CD4-positive, alpha-beta T cell treated with Interleukin-6 for 4 hours (primary cell): ENCODE measurements around the gene PTTG1.
"Not testable (repeated sequence)": the region's sequence is repeated elsewhere in the genome, so short reads cannot be mapped to it uniquely, and the experiment has no call there.

ENCODE experiments used
- DNase-seq: peaks from one replicate; pipeline ENCODE4 v3.0.0-alpha.2; 2020; ENCODE audit warnings: mixed read lengths

Gene PTTG1

DNA sequence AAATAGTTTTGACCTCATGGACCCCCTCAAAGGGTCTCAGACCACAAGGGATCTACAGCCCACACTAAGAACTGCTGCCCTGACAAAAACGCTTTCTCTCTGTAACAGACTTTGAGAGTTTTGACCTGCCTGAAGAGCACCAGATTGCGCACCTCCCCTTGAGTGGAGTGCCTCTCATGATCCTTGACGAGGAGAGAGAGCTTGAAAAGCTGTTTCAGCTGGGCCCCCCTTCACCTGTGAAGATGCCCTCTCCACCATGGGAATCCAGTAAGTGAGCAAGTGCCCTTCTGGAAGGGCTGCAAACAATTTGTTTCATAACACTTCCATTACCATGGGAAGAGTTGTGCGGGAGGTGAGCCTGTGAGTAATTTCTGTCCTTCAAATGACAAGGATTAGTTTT lies 6.0 kb downstream of the PTTG1 start:
- DNase-seq = no peak

DNA sequence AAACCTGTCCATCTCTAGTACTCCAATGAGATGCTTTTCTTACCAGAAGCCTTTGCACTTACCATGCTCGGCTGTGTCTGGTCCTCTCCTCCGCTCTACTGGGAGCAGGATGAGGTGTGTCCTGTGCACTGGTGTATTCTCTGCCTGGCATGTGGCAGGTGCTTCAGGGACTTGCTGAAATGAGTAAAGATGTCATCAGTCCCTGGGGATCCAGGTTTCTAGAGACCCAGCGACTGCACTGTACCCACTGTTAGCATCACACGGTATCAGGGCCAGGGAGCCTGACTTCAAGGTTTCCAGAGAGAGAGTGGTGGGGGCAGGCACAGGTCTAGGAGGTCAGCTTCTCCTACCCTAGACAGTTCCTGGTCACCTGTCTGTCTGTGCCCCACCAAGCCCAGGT lies 10.5 kb downstream of the PTTG1 start:
- no peak for DNase-seq

DNA sequence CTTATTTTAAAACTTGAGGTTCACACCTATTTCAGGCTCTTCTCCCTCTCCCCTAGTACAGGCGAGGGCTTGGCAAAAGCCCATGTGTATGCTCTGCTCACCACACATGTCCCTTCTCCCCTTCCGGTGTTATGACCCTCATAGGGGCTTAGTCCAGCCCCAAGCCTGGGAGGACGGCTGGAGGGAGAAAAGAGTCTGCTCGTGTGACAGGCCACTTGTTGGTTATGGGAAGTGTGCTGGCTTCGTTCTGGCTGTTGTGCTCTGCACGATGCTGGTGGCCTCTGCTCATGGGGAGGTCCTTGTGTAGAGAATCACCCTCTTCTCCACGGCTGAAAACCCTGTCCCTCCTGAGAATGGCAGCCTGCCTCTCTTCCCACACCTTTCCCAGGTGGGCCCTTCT lies 11.1 kb downstream of the PTTG1 start:
- no peak for DNase-seq

DNA sequence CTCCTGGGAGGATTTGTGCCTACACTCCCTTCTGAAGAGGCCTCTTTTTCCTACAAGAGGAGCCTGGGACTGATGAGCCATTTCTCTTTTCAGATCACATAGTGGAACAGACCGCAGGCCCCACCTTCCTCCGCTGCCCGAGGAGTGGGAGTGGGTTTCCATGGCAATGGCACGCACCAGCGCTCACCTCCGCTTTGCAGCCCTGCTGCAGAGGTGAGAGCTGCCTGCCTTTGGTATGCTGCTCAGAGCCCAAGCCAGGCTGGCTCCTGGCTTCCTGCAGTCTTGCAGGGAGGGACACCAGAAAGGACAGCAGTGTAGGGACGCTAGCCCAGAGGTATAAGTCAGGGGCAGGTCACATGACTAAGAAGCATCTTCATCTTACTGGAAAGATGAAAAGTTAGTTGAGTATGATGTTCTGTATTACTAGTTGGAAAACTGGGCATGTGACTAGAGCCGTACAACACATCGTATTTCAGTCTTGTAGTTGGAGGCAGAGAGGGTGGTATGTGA lies 12.4 kb downstream of the PTTG1 start:
- DNase-seq = peak; percentile 5

DNA sequence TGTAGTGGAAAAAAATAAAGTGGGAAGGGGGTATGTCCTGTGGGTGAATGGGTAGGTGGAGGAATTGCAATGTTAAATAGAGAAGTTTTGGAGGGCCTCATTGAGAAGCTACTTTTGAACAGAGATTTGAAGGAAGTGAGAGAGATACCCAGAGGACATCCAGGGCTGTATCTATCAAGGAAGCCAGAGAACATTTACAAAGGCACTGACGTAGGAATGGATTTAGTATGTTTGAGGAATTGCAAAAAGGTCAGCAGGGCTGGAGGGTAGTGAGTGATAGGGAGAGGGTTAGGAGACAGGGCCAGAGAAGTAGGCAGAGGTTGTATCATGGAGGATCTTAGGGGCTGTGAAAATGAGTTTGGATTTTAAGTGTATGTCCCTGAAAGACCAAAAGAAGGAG lies 13.9 kb downstream of the PTTG1 start:
- no peak for DNase-seq

DNA sequence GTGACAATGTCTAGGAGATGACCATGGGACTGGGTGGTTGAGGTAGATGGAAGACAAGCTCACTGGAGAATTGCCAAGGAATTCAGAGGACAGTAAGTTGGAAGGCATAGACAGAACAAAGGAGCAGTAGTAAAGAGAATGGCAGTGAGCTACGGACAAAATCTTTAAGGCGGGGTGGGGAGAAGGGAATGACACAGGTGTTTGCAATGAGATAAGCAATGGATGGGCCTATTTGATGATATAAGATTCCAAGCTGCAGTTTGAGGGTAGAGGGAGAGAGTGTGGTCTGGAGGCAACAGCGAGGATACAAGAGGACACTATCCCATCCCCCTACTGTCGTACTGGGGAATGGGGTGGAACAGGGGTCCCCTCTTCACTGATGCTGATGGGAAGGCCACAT lies 14.4 kb downstream of the PTTG1 start:
- DNase-seq = no peak

DNA sequence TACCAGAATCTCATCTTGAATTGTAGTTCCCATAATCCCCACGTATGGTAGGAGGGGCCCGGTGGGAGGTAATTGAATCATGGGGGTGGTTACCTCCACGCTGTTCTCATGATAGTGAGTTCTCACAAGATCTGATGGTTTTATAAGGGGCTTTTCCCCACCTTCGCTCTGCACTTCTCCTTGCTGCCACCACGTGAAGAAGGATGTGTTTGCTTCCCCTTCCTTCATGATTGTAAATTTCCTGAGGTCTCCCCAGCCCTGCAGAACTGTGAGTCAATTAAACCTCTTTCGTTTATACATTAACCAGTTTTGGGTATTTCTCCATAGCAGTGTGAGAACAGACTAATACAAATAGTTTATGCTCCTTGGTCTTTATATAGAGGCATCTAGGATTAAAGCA lies 15.0 kb downstream of the PTTG1 start:
- DNase-seq = not testable (repeated sequence)

DNA sequence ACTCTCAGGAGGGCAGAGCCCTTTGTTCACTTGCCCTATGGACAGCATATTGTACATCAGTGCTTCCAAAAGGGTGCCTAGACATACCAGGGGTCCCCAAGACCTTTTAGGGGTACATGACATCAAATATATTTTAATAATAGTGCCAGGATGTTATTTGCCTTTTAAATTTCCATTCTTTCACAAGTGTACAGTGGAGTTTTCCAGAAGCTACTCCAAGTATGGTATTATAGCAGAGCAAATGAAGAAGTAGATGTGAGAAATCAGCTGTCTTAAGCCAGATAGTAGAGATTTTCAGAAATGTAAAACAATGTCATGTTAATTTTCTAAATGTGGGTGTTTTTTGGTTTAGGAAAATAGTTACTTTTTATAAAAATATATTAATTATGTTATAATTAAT lies 15.6 kb downstream of the PTTG1 start:
- DNase-seq = no peak

DNA sequence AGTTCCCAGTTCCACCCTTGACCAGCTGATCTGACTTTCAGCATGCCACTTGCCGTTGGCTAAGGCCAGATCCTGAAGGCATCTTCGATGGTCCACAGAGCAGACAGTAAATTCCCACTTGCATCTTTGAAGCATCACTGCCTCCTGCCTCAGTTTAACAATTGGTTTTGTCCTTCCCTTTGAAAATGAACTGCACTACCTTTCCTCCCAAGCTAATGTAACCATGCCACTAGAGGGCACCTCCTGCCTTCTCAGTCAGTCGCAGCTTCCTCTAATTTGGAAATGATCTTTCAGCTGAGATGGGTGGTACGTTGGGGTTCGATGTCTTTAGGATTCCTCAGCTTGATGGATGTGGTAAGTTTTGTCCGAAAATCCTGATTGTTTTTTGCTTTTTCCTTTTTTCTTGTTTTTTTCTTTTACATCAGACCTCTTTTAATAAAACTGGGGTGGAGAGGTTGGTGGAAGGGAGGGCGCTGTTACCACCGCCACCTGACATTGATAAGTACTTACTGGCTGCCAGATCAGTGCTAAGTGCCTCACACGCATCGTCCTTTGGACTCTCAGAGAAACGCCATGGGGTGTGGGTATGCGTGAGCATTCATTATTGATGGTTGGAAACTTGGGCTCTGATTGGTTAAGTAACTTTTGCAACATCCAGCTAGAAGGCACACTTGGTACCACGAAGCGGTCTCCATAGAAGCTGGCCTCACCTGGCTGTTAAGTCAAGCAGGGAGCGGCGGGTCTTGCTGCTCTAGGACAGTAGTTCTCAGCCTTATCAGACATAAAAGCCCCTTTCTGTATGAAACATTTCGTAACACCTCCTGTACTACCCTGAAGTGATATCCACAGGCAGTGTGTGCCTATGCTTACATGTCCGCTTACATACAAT lies 16.9 kb downstream of the PTTG1 start:
- DNase-seq = peak; percentile 61

DNA sequence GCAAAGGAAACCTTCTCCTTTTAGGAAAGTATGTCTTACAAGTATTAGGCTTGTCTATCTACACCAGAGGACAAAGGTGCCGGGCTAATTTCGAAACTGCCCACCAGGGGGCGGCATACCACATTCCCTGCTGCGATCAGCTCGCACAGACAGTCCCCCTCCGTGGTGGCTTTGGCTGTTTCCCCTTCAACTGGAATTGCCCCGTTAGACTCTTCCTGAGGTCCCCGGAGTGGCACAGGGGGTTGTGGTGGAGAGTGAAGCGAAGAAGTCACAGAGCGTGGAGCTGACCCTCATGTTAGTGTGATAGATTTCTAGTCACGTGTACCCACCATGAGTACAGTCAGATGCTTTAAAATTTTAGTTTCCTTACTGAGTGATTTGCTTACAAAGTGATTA lies 17.5 kb downstream of the PTTG1 start:
- DNase-seq = peak; percentile 91

DNA sequence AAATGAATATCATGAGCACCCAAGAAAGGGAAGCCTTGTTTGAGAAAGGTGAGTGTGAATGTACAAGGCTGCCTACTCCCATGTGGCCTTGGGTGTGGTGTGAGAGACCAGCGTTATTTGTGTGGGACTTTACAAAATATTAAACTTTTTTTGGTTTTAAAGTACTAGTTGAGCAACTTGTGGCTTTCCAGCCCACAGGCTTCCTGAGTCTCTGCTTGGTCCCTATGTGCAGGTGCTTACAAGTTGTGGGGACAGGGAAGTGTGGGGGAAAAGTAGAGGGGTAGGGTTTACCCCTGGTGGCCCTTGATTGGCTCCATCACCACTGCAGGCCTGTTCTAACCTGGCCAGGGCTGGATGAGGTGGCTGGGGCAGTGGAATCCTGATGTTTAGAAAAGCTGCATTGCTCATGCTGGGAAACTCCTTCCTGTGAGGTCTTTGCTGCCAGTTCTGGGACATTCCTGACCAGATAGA lies 19.7 kb downstream of the PTTG1 start:
- DNase-seq = no peak

DNA sequence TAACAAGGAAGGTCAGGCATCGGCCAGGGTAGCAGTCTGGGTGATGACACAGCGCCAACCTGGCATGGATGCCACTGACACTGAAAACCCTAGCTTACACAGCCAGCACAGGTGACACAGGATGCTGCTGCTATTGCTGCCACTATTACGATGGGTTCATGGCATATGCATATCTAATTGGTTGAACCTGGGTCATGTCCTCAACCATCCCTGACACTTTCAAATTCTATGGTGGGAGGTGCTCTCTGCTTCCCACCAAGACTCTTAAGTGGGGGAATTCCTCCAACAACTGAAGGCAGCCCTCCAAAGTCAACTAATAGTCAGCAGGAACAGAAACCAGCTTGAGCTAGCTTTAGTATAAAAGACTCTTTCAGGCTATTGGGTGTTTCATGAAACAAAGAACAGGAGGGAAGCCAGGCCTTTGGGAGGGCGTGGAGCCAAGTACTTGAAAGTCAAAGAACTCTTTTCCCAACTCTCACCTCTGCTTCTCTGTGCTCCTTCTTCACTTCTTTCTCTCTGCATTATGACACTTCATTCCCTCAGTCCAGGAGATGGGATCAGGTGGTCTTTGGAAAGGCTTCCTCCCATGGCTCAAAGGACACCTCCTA lies 21.3 kb downstream of the PTTG1 start:
- no peak for DNase-seq

DNA sequence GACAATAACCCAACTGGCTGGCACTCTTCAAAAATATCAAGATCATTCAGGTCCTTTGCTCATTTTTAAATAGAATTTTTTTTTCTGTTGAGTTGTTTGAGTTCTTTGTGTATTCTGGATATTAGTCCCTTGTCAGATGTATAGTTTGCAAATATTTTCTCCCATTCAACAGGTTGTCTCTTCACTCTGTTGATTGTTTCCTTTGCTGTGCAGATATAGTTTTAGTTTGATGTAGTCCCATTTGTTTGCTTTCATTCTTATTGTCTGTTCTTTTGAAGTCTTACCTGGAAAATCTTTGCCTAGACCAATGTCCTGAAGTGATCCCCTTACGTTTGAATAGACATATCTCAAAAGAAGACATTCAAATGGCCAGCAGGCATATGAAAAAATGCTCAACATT lies 22.8 kb downstream of the PTTG1 start:
- no peak for DNase-seq

DNA sequence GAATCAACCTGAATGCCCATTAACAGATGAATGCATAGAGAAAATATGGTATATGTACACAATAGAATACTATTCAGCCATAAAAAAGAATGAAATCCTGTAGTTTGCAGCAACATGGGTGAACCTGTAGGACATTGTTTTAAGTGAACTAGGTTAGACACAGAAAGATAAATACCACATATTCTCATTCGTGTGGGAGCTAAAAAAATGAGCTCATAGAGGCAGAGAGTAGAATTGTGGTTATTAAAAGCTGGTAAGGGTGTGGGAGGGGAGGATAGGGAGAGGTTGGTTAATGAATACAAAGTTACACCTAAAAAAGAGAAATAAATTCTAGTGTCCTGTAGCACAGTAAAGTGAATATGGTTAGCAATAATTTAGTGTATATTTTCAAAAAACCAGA lies 23.5 kb downstream of the PTTG1 start:
- DNase-seq = no peak

DNA sequence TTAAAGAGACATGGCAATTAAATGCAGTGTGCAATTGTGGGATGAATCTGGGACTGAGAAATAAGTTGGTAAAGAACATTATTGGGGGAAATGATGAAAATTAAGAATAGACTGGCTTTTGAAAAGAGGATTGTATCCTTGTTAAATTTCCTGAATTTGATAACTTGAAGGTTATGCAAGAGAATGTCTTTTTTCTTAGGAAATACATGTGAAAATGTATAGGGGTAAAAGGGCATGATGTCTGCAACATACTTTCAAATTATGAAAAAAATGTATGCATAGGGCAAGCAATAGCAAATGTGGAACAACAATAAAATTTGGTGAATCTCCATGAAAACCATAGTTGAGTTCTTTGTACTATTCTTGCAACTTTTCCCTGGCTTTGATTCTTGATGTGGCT lies 24.1 kb downstream of the PTTG1 start:
- no peak for DNase-seq

DNA sequence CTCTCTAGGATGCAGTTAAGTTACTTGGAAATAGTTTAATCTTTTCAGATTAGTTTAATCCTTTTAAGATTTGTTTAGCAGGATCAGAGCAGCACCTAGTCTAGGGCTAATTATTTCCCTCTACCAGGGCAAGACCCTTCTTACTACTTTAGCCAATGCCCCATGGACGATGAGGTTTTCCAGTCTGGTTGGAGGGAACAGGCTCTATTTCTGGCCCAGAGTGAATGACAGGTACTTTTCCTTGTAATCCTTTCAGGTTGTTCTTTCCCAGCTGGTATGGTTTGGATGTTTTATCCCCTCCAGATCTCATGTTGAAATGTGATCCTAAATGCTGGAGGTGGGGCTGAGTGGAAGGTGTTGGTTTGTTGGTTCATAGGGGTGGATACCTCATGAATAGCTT lies 27.2 kb downstream of the PTTG1 start:
- no peak for DNase-seq

DNA sequence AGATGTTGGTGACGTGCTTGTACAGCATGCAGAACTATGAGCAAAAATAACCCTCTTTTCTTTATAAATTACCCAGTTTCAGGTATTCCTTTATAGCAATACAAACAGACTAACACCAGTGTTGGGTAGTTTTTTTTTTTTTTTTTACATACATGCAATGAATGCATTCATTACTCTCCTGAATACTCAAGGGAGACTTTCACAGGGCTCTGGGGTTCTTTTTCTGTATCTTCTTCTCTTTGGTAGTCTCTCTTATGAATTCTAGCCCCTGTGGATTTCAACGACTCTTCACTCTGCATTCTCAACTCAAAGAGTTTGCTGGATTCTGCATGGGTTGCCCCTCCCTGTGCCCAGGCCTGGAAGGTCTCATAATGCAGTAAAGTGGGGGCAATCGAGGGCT lies 27.8 kb downstream of the PTTG1 start:
- DNase-seq = no peak

DNA sequence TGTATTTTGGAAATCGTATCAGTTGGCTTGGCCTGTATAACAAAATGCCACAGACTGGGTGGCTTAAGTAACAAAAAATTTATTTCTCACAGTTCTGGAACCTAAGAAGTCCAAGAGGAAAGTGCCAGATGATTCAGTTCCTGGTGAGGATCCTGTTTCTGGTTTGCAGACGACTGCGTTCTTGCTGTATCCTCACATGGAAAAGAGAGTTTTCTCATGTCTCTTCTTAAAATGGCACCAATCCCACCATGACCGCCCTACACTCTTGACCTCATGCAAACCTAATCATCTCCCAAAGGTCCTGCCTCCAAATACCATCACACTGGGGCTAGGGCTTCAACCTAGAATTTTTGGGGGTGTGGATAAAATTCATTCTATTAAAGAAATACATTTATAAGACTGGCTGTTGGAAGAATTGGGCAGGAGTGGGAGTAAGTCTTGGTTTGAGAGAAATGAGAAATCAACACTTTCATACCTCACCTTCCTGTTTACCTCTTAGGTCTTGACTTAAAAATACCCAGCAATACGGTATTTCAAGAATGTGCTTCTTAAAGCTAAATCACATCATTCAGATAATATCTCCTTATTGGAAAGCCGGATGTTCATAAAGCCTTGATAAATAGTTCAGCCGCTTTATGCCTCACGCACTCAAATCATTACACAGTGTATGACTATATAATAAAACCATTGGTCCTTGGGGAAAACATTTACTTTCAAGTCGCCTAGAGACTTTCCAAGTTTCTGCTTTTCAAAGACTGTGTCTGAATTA lies 28.7 kb downstream of the PTTG1 start:
- no peak for DNase-seq

DNA sequence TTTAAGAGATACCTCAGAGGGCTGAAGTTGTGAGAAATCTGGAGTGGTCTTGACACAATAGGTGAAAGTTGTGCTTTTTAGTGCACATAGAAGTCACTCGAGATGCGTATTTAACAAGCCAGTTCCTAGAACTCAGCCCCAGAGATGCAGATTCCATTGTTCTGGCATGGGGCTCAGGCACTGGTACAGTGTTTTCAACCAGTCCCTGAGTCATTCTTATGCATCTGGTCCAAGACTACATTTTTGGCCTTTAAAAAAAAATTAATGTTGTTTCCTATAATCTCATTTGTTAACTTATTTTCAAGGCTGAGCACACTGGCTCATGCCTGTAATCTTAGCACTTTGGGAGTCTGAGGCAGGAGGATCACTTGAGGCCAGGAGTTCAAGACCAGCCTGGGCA lies 29.6 kb downstream of the PTTG1 start:
- no peak for DNase-seq

DNA sequence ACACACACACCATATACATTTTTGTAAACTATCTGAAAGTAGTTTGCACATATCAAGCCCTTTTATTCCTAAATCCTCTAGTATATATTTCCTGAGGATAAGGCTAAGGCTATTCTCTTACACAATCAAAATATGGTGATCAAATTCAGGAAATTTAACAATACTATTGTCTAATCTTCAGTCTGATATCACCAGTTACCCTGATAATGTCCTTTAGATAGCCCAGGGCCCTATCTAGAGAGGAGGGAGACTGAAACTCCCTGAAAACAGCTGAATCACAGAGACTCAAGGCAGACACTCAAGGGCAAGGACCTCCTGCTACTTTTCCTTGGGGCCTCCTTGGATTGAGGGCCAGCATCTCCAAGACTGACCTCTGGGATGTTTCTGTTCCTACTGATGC lies 30.4 kb downstream of the PTTG1 start:
- no peak for DNase-seq

DNA sequence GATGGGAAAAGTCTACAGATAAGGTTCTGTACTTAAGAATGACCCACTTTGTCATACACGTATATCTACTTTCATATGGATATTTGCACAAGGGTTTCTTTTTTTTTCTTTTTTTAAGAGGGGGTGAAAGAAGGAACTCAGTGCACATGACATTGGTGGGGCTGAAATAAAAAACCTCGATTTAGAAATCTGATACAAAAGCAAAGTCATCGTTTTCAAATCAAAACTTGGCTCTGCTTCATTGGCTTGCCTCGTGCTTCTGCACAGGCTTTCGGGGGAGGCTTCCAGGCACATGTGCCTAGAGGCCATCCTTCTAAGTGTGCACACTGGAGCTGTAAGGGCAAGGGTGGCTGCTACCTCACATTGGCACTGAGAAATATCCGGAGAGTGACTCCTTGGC lies 31.1 kb downstream of the PTTG1 start:
- DNase-seq = no peak

DNA sequence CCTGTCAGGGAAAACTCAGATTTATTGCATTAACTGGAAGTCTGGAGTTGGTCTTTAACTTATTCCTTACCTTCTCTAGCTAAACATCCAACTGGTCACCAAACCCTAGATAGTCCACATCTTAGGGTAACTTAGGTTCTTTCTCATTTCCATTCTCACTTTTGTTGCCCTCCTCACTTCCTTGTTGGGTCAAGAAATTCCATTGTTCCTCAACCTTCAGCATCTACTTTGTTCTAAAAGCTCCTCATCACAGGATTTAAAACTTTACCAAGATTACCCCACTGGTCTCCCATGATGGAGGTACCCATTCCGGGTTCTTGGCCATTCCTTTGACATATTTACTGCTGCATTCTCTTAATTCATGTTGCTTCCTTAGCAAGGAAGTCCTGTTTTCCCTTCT lies 32.1 kb downstream of the PTTG1 start:
- no peak for DNase-seq

DNA sequence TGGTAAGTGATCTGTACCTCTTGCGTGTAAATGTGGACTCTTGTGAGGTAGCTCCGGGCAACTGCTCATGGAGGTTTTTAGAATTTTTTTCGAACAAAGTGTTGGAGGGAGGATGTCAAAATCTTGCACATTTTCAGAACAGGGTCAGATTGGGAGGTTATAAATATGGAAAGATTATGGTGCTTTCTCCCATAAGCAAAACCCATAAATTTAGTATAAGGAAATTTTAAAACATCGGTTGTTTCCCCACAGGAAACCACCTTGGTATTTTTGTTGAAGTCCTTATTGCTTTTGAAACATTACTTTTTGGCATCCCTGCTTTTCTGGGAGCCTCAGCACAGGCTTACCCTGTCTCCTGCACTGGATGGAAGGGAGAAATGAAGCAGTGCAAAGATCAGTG lies 33.9 kb downstream of the PTTG1 start:
- DNase-seq = no peak
